Measurements from ENCODE around the gene SH3D19. TPM values are rescaled to one million over a fixed set of nuclear protein-coding genes. Genes with fewer than 3 reads are reported as not detected.

SH3D19 gene
- polyA plus RNA-seq, 2 of the 4 experiments (the other 2 are of a cell fraction) = 15.3 to 22.9 TPM

DNA sequence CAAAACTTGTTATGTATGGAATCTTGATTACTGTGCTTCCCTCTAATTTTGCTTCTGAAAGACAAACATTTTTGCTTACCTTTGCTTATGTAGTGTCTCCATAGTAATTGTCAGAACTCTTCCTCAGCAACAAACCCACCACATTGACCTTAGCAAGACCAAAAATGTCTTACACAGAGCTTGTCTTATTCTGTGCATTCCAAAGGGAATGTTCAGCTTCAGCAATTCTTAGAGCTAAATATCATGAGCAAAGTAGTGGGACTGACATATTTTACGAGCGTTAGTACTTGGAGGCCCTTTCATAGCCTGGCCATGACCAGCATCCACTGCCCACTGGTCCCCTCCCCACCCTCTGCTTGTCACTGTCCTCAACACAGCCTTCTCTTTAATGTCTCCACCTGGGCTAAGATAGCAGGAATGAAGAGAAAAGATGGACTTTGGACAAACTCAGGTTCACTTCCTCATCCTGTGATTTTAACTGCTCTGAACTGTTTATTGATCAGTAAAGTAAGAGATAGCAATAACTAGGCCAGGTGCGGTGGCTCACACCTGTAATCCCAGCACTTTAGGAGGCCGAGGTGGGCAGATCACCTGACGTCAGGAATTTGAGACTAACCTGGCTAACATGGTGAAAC, 15.5 kb upstream of the SH3D19 start:
- Histone ChIP-seq H3K27ac (no peak overlapping the region), H3K4me2 (no peak overlapping the region), H3K4me3 (no peak overlapping the region), H3K9me3 (no peaks in the 10 kb centered on the region), H3K4me1 (no peaks in the 10 kb centered on the region)
- ATAC-seq (no peak), FAIRE-seq (no peak), DNase-seq (ENCODE audit: low read depth in 1 of 2, low spot score in 1 of 2) (no peak)
- 90% methylated on average over 5 of the region's 5 CpGs for WGBS (ENCODE audit: missing lambda C conversion rate)
- POLR2A ChIA-PET = no interaction called here
- CTCF ChIA-PET = no interaction called here
- TF ChIP-seq JUN (IDR thresholded peaks at IDR 0.05) (no peak), FOXS1 (CRISPR knock-in tag; IDR thresholded peaks at IDR 0.05) (no peak), RAD21 (conservative IDR thresholded peaks at IDR 0.05 in 1 of 2, IDR thresholded peaks at IDR 0.05 in 1 of 2) (no peak), ATOH8 (CRISPR knock-in tag; IDR thresholded peaks at IDR 0.05; ENCODE audit: low read depth) (no peak), RFX5 (IDR thresholded peaks at IDR 0.05) (no peak), HOXB5 (CRISPR knock-in tag; IDR thresholded peaks at IDR 0.05) (no peak), HES2 (IDR thresholded peaks at IDR 0.05) (no peak), RCOR1 (IDR thresholded peaks at IDR 0.05; ENCODE audit: low read depth, low read length) (no peak), MAZ (IDR thresholded peaks at IDR 0.05; ENCODE audit: borderline replicate concordance, low read depth, low read length) (no peak), MAX (IDR thresholded peaks at IDR 0.05) (no peak), HOXA7 (CRISPR knock-in tag; IDR thresholded peaks at IDR 0.05) (no peak), RARB (CRISPR knock-in tag; IDR thresholded peaks at IDR 0.05) (no peak), FOSL2 (IDR thresholded peaks at IDR 0.05) (no peak), FOSL2 (CRISPR knock-in tag; IDR thresholded peaks at IDR 0.05) (no peak)

DNA sequence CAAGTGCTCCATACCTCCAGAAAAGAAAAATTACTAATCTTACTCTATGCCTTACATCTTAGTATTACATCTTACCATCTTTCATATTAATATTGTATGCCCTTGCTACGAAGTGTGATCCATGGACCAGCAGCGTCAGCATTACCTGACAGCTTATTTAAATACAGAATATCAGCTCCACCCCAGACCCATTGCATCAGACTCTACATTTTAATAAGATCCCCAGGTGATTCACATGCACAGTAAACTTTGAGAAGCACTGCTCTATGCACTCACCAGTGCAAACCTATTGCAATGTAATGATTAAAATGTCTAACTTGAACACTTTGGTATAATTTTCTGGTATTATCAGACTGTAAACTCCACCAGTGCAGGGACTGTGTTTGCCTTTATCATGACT, 14.1 kb upstream of the SH3D19 start:
- ChIA-PET CTCF (no interaction called here), POLR2A (no interaction called here)
- Histone ChIP-seq H3K4me1 (no peaks in the 10 kb centered on the region), H3K27ac (no peak overlapping the region), H3K4me2 (no peak overlapping the region), H3K4me3 (no peak overlapping the region), H3K9me3 (no peaks in the 10 kb centered on the region)
- 78% methylated on average over 2 of the region's 2 CpGs for WGBS (ENCODE audit: missing lambda C conversion rate)
- FAIRE-seq (no peak), DNase-seq (ENCODE audit: low read depth in 1 of 2, low spot score in 1 of 2) (no peak), ATAC-seq (no peak)
- TF ChIP-seq CHD2 (IDR thresholded peaks at IDR 0.05; ENCODE audit: low read length, partially characterized antibody) = no peak
- no peak for TF ChIP-seq SREBF2 (IDR thresholded peaks at IDR 0.05)
- TF ChIP-seq ZC3H11A (IDR thresholded peaks at IDR 0.05) = no peak
- TF ChIP-seq, protein P1, sequence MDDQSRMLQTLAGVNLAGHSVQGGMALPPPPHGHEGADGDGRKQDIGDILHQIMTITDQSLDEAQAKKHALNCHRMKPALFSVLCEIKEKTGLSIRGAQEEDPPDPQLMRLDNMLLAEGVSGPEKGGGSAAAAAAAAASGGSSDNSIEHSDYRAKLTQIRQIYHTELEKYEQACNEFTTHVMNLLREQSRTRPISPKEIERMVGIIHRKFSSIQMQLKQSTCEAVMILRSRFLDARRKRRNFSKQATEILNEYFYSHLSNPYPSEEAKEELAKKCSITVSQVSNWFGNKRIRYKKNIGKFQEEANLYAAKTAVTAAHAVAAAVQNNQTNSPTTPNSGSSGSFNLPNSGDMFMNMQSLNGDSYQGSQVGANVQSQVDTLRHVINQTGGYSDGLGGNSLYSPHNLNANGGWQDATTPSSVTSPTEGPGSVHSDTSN (IDR thresholded peaks at IDR 0.05) = no peak
- no peak for TF ChIP-seq ESRRA (IDR thresholded peaks at IDR 0.05; ENCODE audit: borderline replicate concordance, low read length)
- TF ChIP-seq CHD4 (IDR thresholded peaks at IDR 0.05; ENCODE audit: borderline replicate concordance) = no peak
- TF ChIP-seq USF2 (IDR thresholded peaks at IDR 0.05) = no peak
- TF ChIP-seq TP53 (CRISPR knock-in tag; IDR thresholded peaks at IDR 0.05) = no peak
- TF ChIP-seq CBX2 (IDR thresholded peaks at IDR 0.05; ENCODE audit: borderline replicate concordance, low read depth) = no peak
- TF ChIP-seq, protein P2, sequence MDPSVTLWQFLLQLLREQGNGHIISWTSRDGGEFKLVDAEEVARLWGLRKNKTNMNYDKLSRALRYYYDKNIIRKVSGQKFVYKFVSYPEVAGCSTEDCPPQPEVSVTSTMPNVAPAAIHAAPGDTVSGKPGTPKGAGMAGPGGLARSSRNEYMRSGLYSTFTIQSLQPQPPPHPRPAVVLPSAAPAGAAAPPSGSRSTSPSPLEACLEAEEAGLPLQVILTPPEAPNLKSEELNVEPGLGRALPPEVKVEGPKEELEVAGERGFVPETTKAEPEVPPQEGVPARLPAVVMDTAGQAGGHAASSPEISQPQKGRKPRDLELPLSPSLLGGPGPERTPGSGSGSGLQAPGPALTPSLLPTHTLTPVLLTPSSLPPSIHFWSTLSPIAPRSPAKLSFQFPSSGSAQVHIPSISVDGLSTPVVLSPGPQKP (IDR thresholded peaks at IDR 0.05; ENCODE audit: low read depth, low read length) = no peak
- TF ChIP-seq RARB (CRISPR knock-in tag; IDR thresholded peaks at IDR 0.05) = no peak

Data from A549 (cell line).